Ammon's horn (tissue), 1 donor: ENCODE measurements around the gene FKRP.
"Not testable (repeated sequence)": the region's sequence is repeated elsewhere in the genome, so short reads cannot be mapped to it uniquely, and the experiment has no call there.

Experiments
- DNase-seq: peaks from one replicate; pipeline ENCODE4 v3.0.0-alpha.2; 2016; ENCODE audit warnings: low spot score

The FKRP gene

GRCh38 chr19:46759817-46760333 is 14.0 kb downstream of the FKRP start:
- no peak for DNase-seq

DNA sequence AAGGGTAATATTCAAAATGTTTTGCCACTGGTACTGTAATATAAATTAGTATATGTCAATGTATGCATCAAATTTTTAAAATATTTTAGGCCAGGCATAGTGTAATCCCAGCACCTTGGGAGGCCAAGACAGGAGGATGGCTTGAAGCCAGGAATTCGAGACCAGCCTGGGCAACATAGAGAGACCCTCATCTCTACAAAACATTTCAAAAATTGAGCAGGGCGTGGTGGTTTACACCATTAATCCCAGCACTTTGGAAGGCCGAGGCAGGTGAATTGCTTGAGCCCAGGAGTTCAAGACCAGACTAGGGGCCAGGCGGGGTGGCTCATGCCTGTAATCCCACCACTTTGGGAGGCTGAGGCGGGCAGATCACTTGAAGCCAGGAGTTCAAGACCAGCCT is 14.5 kb downstream of the FKRP start:
- no peak for DNase-seq

- not testable (repeated sequence) for DNase-seq
These were observed 15.0 kb downstream of the FKRP start for GRCh38 chr19:46760897-46761296.

DNA sequence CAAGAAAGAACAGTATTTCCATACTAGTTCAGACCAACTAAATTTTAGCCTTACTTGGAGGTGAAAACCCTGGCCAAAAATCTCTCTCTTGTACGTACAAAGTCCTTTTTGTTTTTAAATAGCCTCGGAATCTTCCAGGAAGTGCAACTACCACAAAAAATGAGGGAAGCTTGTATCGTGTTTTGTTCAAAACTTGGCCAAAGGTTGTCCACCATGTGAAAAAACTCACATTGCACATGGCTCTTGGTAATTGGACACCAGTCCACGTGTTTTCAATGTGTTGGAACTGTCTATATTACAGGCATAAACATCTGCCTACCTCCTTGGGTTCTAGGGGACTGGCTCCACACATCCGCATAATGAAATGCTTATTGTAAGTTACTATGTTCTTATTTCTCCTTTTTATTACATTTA is 15.6 kb downstream of the FKRP start:
- no peak for DNase-seq

DNA sequence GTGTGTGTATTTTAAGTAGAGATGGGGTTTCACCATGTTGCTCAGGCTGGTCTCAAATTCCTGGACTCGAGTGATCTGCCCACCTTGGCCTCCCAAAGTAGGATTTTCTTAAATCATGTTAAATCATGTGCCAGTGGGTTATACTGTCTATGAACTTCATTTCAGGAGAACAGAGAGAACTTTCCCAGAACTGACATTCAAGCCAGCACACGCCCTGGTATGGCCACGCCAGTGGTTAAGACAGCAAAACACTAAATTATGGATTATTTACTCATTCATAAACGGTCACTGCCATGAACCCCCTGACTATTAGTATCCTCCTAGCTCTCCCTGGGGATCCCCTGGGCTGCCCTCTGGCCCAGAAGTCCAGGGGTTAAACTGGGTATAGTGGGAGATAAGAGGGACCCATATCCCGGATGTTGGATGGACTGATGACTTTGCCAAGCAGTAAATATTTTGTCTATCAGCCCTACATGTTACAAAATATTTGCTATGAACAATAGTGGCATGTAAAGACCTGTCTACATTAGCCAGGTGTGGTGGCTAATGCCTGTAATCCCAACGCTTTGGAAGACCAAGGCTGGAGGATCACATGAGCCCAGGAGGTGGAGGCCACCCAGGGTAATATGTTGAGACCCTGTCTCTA is 16.5 kb downstream of the FKRP start:
- DNase-seq, result no peak

DNA sequence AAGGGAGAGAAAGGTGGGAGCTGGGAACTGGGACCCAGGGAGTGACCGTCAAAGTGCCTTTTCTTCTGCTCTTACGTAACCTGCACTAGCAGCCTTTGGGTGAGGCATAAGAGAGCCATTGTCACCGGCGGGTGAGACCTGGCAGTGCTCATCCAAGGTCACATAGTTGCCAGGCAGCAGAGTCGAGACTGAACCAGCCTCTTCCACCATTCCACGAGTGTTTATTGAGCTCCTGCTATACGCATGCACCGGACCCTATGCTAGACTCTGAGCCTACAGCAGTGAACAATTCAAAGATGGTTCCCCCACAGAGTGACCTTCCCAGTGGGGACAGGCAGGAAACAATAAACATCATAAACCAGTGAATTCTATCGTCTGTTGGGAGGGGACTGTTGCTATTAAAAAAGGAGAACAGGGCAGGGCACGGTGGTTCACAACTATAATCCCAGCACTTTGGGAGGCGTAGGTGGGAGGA is 19.0 kb downstream of the FKRP start:
- no peak for DNase-seq

DNA sequence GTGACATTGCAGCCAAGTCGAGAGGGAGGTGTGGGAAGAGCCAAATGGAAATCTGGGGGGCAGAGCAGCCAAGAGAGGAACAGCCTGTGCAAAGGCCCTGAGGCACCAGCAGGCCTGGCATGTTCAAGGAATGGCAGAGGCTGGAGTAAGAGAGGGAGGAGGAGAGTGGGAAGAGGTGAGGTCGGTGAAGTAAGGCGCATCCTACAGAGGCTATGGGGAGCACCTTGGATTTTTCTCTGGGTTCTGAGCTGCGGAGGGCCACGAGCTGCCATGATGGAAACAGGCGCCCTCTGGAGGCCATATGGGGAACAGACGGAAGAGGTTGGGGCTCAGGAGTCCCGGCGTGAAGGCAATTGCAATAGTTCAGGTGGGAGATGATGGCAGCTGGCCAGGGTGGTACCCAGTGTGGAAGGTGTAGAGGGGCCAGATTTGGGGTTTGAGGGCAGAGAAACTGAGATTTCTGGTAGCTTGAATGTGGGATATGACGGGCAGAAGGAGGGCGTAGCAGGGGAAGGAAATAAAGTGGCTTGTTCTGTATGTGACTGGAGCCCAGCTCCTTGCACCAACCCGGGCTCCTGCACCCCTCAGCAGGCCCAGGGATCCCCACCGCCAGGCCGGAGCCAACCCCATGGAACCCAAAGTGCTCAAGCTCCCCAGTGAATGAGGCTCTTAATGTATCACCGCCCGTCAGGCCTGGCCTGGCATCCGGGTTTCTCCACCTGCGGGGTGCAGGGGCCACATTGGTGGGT is 20.9 kb downstream of the FKRP start:
- no peak for DNase-seq

DNA sequence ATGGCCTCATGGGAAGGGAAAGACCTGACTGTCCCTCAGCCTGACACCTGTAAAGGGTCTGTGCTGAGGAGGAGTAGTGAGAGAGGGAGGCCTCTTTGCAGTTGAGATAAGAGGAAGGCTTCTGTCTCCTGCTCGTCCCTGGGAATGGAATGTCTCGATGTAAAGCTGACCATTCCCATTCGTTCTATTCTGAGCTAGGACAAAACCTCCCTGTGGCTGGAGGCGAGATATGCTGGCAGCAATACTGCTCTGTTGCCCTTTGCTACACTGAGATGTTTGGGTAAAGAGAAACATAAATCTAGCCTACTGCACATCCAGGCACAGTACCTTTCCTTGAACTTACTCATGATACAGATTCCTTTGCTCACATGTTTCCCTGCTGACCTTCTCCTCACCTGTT is 22.9 kb downstream of the FKRP start:
- DNase-seq, result not testable (repeated sequence)

GRCh38 chr19:46772170-46773017 is 26.5 kb downstream of the FKRP start:
- DNase-seq, result no peak

GRCh38 chr19:46773018-46773399 is 27.2 kb downstream of the FKRP start:
- DNase-seq, result no peak

DNA sequence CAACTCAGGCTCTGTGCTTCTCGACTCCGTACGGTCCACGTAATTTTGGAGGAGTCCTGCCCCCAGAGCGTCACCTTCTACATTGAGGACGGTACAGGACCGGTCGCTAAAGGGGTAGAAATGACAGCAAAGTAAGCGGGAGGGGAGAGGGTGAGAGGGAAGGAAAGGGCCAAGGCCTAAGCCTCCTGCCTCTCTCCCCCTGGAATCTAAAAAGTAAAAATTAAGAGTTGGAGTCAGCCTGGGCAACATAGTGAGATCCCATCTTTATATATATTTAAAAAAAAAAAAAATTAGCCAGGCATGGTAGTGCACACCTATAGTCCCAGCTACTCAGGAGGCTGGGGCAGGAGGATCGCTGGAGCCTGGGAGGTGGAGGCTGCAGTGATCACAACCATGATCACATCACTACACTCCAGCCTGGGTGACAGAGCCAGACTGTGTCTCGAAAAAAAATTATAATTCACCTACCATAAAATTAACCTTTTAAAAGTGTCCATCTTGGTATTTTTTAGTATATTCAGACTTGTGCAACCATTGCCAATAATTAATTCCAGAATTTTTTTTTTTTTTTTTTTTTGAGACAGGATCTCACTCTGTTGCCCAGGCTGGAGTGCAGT is 29.9 kb downstream of the FKRP start:
- DNase-seq, result no peak

GRCh38 chr19:46776927-46777911 is 31.4 kb downstream of the FKRP start:
- no peak for DNase-seq

GRCh38 chr19:46777956-46778645 is 32.2 kb downstream of the FKRP start:
- not testable (repeated sequence) for DNase-seq

DNA sequence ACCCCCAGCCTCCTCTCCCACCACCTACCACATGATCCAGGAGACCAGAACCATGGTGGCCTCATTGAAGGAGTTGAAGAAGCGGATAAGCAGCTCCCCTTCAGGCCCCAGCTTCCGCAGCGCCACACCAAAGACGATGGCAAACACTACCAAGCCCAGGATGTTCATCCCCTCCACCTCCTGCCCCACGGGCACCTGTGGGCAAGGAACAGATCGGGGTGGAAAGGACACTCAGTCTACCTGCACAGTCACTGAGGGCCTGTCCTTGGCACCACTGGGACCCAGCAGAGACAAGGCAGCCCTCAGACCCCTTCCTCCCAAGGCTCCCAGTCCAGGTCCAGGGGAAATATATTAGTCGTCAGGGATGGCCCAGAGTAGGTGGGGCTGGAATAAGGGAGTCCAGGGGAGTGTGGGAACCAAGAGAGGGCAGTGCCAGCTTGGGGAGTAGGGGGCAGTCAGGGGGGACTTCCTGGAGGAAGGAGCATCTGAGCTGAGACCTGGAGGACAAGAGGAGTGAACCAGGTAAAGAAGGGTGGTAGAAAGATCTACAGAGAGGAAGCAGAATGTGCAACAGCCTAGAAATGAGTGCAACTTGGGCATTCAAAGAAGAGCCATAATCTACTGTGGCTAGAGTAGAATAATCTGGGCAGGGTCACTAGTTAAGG is 36.6 kb downstream of the FKRP start:
- DNase-seq, result no peak

- no peak for DNase-seq
These were observed 37.8 kb downstream of the FKRP start for GRCh38 chr19:46783670-46784069.

- no peak for DNase-seq
These were observed 38.6 kb downstream of the FKRP start for GRCh38 chr19:46784262-46785053.

DNA sequence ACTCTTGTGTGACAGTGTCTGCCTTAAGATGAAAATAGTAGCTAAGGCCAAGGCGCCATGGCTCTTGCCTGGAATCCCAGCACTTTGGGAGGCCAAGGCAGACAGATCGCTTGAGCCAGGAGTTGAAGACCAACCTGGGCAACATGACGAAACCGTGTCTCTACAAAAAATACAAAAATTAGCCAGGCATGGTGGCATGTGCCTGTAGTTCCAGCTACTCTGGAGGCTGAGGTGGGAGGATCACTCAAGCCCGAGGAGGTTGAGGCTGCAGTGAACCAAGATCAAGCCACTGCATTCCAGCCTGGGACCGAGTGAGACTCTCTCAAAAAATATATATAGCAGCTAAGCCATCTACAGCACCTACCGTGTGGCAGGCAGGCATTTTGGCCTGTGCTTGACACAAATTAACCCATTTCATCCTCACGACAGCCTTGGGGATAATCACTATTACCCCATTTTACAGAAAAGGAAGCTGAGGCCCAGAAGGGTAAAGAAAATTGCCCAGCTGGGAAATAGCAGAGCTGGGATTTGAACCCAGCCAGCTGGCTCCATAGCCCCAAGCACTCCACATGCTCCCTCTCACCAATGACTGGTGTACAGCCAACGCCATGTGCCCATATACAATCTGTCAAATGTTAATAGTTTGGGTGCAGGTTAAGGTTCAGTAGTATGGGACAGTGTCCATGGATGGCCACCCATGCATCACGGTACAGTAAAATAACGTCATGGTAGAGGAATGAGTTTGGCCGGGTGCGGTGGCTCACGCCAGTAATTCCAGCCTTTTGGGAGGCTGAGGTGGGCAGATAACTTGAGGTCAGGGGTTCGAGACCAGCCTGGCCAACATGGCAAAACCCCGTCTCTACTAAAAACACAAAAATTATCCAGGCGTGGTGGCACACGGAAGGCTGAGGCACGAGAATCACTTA is 39.5 kb downstream of the FKRP start:
- no peak for DNase-seq

DNA sequence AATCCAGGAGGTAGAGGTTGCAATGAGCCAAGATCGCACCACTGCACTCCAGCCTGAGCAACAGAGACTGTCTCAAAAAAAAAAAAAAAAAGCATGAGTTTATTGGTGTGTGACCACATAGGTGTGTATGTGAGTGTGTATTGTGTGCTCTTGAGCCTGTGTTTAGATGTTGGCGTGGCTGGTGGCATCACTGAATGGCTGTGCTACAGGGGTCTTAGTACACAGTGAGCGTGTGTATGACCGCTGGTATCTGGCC is 40.1 kb downstream of the FKRP start:
- no peak for DNase-seq
